GM12892 (cell line): ENCODE measurements around the gene AP5B1.
"Not testable (repeated sequence)": the region's sequence is repeated elsewhere in the genome, so short reads cannot be mapped to it uniquely, and the experiment has no call there.

Source experiments
- DNase-seq: peaks from one replicate; pipeline ENCODE4 v3.0.0; 2011; ENCODE audit not compliant: insufficient read length
- FAIRE-seq: peaks from 2 replicates; lab custom pipeline; 2011; peaks lifted over from hg19 to GRCh38; lab: Jason Lieb, UNC
- POLR2A ChIP-seq: IDR thresholded peaks from 2 replicates; pipeline ENCODE4 v1.6.1; 2011; ENCODE audit warnings: low read depth, low read length, control low read depth
- POLR2AphosphoS5 ChIP-seq: IDR thresholded peaks from 2 replicates; pipeline ENCODE4 v1.6.1; 2011; ENCODE audit warnings: low read depth, low read length, control low read depth
- TAF1 ChIP-seq: IDR thresholded peaks from 2 replicates; pipeline ENCODE4 v1.6.1; 2011; ENCODE audit warnings: low read depth, mild to moderate bottlenecking, control low read depth, low read length, borderline replicate concordance

The AP5B1 gene

DNA sequence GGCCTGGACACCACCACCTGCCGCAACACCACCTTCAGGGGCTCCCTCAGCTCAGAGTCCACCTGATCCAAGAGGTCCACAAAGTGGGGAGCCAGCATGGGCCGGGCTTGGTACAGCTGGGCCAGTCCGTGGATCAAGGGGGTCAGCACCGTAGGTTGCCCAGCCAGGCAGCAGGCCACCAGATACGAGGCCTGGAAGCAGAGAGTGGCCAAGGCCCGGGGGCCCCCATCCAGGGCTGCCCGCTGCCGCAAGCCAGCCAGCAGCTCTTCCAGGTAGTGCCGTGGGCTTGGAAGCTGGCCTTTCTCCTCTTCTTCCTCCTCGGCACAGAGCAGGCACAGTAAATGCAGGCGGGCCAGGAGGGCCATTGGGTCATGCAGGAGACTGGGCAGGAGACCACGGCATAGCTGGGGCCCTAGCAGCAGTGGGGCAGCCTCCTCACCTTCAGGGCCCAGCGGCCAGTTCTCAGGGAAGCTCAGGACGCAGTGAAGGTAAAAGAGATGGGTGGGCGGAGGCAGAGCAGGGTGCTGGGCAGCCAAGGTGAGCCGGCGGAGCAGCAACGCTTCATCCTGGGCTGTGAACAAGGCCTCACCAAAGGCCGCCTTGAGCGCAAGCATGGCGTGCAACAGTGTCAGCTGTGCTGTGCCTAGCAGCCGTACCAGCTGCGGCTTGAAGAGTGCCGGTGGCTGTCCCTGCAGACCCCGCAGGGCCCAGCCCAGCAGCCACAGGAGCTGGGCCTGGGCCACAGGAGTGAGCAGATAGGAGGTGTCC is 1.7 kb downstream of the AP5B1 start:
- DNase-seq, result no peak
- no peak for TF ChIP-seq POLR2AphosphoS5
- no peak for TF ChIP-seq TAF1
- no peak for TF ChIP-seq POLR2A
- FAIRE-seq, result peak; percentile 66

DNA sequence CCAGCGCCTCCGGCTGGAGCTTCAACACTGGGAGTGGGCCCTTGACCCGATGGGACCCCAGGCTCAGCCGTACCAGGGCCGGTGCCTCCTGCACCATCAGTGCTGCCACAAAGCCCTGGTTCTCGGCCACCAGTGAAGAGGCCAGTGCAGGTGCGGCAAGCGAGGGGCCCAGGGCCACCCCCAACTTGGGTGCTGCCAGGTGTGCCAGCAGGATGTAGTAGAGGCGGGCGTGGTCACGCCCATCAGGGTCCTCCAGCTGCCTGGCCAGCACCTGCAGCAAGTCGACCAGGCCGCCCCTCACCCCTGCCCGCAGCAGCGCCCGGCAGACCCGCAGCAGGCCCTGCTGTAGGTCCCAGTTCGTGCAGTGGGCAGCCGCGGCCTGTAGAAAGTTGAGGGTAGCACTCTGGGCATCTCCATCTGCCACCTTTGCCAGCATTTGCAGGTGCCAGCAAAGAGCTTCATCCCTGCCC is 2.3 kb downstream of the AP5B1 start:
- FAIRE-seq (no peak), DNase-seq (no peak)
- no peak for TF ChIP-seq TAF1
- TF ChIP-seq POLR2A, result no peak
- no peak for TF ChIP-seq POLR2AphosphoS5

DNA sequence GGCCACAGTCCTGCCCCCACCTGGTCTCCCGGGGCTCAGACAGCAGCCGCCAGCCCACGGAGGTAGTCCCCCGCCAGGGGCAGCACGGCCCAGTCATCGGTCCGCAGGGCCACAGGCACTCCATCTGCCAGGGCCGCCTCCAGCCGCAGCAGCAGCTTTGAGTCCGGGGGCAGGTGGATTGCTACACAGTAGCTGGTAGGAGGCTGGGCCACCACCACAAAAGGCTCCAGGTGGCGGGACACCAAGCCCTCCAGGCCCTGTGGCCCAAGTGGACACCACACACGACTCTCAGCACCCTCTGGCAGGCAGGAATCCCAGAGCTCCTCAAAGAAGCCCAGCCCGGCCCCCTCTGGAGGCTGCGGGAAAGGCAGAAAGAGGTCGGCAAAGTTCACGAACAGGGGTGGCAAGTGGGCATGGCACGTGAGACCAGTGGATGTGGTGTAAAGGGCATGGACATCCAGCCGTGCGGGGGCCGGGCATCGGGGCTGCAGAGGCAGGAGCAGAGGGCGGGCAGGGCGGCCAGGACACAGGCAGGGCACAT is 2.9 kb downstream of the AP5B1 start:
- DNase-seq (no peak), FAIRE-seq (no peak)
- TF ChIP-seq POLR2A (no peak), POLR2AphosphoS5 (no peak), TAF1 (no peak)

DNA sequence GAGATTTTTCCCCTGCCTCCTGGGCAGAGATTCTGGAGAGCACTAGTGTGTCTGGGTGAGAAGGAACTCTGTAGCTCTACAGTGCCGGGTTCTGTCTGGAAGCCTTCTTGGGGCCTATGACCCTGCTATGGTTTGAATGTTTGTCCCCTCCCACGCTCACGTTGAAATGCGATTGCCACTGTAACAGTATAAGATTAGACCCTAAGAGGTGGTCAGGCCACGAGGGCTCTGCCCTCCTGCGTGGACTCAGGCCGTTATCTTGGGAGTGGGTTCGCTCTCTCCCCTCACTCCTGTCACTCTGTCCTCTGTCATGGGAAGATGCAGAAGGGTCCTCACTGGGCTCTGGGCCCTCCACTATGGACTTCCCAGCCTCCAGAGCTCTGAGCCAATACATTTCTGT is 3.5 kb downstream of the AP5B1 start:
- DNase-seq (no peak), FAIRE-seq (no peak)
- TF ChIP-seq POLR2AphosphoS5, result no peak
- TF ChIP-seq TAF1, result no peak
- TF ChIP-seq POLR2A, result no peak

DNA sequence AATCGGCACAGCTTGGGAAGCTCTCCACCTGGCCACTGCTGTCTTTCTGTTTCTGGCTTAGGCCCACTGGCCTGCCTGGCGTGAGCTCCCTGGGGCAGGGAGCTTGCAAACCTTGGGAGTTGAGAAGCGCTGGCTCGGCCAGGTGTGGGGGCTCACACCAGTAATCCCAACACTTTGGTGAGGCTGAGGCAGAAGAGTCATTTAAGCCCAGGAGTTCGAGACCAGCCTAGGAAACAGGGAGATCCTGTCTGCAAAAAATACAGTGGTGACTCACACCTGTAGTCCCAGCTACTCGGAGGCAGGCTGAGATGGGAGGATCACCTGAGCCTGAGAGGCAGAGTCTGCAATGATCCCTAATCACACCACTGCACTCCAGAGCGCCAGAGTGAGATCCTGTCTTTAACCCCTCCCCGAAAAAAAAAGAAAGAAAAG is 4.0 kb downstream of the AP5B1 start:
- FAIRE-seq (no peak), DNase-seq (no peak)
- TF ChIP-seq POLR2AphosphoS5, result no peak
- no peak for TF ChIP-seq POLR2A
- no peak for TF ChIP-seq TAF1

DNA sequence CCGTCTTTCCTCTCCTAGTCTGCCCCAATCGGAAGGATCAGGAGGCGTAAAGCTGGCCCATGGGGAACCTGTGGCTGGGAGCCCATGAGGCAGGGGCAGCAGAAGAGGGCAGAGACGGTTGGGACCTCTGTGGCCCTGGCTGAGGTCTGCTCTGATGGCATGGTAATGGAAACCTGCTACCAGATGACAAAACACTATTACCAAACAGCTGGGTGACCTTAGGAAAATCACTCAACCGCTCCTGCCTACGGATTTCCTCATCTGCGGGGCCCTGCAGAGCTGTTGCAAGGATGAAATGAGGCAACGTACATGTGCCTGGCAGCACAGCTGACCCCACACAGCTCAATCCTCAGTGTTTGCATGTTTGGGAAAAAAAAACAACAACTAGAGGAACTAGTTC is 4.6 kb downstream of the AP5B1 start:
- no peak for FAIRE-seq
- TF ChIP-seq POLR2A, result no peak
- no peak for TF ChIP-seq POLR2AphosphoS5
- DNase-seq, result no peak

DNA sequence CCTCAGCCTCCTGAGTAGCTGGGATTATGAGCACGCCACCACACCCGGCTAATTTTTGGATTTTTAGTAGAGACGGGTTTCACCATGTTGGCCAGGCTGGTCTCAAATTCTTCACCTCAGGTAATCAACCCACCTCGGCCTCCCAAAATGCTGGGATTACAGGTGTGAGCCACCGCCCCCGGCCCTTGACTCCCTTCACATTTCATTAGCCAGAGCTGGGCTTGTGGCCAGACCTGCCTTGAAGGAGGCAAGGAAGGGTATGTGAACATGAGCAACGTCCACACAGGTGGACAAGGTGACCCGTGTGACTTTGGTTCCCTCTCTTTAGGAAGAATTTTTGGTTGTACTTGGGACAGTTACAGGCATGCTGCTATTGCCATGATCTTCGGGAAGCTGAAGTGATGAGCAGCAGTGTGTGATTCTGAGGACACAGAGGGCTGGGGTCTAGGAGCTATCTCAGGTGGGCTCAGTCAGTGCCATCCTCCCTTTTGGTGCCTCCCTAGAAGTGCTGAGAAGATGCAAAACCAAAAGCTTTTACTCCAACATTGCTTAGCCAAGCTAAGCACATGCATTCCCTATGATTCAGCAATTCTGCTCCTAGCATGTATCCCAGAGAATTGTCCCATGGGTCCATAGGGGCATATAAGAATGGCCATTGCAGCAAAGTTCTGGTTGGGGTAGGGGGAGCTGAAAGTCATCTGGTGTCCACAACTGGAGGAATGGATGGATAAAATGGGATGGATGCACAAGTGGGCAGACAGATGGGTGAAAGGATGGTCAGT is 6.1 kb downstream of the AP5B1 start:
- TF ChIP-seq TAF1 (no peak), POLR2AphosphoS5 (no peak), POLR2A (no peak)
- DNase-seq (no peak), FAIRE-seq (no peak)

DNA sequence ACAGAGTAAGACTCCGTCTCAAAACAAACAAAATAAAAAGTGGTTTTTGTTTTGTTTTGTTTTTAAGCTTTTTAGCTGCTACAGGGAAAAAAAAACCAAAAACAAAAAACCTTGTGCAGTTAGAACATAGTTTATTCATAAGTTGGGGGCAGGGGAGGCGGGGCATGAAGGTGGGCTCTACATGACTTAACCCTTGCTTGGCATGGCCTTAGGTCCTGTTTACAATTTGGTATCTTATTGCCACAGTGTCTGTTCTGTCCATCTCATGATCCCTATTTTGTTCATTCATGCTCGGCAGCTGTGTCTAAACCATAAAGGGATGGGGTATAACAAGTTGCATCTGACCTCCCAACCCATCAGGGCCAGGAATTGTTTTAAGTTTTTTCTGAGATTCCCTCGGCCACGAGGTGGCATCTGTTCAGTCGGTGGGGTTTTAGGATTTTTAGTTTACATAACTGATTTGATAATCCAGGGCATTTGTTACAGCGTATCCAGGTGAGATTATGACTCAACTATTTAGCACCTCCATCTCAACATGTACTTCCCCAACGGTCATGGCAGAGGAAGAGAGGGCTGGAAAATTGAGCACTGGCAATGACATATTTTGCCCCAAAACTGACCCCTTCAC is 6.9 kb downstream of the AP5B1 start:
- TF ChIP-seq TAF1 (no peak), POLR2A (no peak), POLR2AphosphoS5 (no peak)
- DNase-seq, result no peak
- no peak for FAIRE-seq

DNA sequence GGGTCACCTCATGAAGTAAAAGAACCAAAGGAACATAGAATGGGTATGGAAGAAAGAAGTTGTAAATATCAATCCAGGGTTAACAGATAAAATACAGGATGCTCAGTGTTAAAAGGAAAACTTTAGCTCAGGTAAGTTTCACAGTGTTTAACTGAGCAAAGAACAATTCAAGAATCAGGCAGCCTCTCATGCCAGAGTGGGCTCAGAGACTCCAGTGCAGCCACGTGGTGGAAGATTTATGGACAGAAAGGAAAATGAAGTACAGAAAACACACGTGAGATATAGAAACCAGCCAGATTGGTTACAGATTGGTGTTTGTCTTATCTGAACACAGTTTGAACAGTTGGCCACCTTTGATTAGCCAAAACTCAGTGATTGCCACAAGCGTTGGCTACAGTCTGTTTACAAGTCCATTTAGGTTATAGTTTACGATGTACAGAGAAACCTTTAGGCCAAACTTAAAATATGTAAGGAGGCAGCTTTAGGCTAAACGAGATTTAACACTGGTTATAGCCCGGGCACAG is 9.1 kb downstream of the AP5B1 start:
- DNase-seq (no peak), FAIRE-seq (no peak)
- TF ChIP-seq POLR2A (no peak), TAF1 (no peak), POLR2AphosphoS5 (no peak)

DNA sequence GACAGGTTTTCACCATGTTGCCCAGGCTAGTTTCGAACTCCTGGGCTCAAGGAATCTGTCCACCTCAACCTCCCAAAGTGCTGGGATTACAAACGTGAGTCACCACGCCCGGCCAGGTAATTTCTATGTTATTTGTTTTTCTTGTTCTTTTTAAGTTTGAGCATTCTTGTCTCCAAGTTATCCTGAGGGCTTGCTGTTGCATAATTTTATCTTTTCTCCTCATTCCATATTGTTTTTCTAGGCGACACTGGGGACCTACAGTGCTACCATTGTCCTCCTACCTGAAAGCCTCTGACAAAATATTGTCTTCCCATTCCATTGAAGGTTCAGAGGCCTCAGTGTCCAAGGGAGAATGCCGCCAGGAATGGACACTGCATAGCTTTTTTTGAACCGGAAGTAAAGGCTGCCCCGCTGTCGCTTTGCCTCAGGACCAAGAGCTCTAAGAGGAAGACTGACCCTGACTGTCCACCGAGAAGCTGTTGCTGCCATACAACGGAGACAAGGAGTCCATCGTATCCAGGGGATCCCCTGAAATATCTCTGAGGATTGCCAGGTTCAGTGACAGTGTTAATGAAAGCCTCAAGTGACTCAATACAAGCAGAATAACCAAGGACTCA is 9.7 kb downstream of the AP5B1 start:
- DNase-seq, result no peak
- FAIRE-seq, result no peak
- TF ChIP-seq POLR2AphosphoS5 (no peak), TAF1 (no peak), POLR2A (no peak)

DNA sequence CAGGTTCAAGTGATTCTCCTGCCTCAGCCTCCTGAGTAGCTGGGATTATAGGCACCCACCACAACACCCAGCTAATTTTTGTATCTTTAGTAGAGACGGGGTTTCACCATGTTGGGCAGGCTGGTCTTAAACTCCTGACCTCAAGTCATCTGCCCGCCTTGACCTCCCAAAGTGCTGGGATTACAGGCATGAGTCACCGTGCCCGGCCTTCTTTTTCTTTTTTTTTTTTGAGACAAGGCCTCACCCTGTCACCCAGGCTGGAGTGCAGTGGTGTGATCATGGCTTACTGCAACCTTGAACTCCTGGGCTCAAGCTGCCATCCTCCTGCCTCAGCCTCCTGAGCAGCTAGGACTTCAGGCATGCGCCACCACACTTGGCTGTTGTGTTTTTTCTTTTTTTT is 13.0 kb downstream of the AP5B1 start:
- not testable (repeated sequence) for DNase-seq, FAIRE-seq
